Endothelial cell (in vitro differentiated cells): ENCODE results near the gene IQSEC3. TPM values are rescaled to one million over a fixed set of nuclear protein-coding genes. Genes with fewer than 3 reads are reported as not detected.

Source experiments
- DNase-seq: peaks from one replicate; pipeline ENCODE4 v3.0.0; 2021; ENCODE audit warnings: low spot score
- H3K27ac Mint-ChIP-seq: one replicate; pipeline ENCODE4 v1.8.0; 2021; ENCODE audit warnings: mixed read lengths, inconsistent platforms; ENCODE audit not compliant: unreplicated experiment
- H3K27me3 Mint-ChIP-seq: one replicate; pipeline ENCODE4 v1.8.0; 2021; ENCODE audit warnings: mild to moderate bottlenecking, moderate library complexity, mixed read lengths, inconsistent platforms; ENCODE audit not compliant: unreplicated experiment
- H3K36me3 Mint-ChIP-seq: one replicate; pipeline ENCODE4 v1.8.0; 2021; ENCODE audit warnings: mild to moderate bottlenecking, low read depth, mixed read lengths, inconsistent platforms; ENCODE audit not compliant: unreplicated experiment
- H3K4me1 Mint-ChIP-seq: one replicate; pipeline ENCODE4 v1.8.0; 2021; ENCODE audit warnings: mild to moderate bottlenecking, mixed read lengths, inconsistent platforms; ENCODE audit not compliant: unreplicated experiment
- H3K4me3 Mint-ChIP-seq: one replicate; pipeline ENCODE4 v1.8.0; 2021; ENCODE audit warnings: mild to moderate bottlenecking, mixed read lengths, inconsistent platforms; ENCODE audit not compliant: unreplicated experiment
- H3K9me3 Mint-ChIP-seq: one replicate; pipeline ENCODE4 v1.8.0; 2021; ENCODE audit warnings: mixed read lengths, inconsistent platforms; ENCODE audit not compliant: unreplicated experiment
- total RNA-seq: library from RNA; stranded (reverse); fragmentation: NEBNext Ultra II Directional; extraction: Animal tissue kit (Norgen Biotek cat#: 25700); gene quantifications from one replicate; pipeline ENCODE4 v1.2.1, GENCODE V29; 2021; ENCODE audit not compliant: unreplicated experiment
- TF ChIP-seq, protein P1 (sequence below): fragments of 200-600 bp; sonication (generic); IDR thresholded peaks from one replicate; pipeline ENCODE4 v1.5.0; 2021; ENCODE audit warnings: antibody characterized with exemption; ENCODE audit not compliant: unreplicated experiment

The IQSEC3 gene
- total RNA-seq, 1 donor from 2014 or later = 13.2 TPM

DNA sequence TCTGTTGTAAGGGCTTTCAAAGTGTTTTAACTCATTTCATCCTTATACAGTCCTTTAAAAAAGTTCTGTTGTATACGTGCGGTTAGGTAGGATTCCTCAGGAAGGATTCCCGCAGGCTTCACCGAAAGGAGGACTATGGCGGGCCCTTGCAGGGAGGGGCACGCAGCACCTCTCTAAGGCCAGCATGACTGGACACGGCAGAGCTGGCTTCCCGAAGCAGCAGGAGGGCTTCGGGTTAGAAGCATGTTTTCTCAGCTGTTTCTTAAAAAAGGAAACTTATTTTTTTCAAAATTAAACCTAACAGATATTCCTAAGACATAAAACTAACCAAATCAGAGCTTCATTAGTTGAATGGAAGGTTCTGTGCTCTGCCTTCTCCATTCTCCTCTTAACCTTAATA lies 21.3 kb downstream of the IQSEC3 start:
- H3K27ac Mint-ChIP-seq = no peak overlapping the region
- peaks cover 10% of the 10 kb centered on the region for H3K4me1 Mint-ChIP-seq
- H3K27me3 Mint-ChIP-seq = peaks cover 2% of the 10 kb centered on the region

GRCh38 chr12:89653-90052 lies 23.1 kb downstream of the IQSEC3 start:
- peaks cover 2% of the 10 kb centered on the region for H3K27me3 Mint-ChIP-seq
- no peaks in the 10 kb centered on the region for H3K36me3 Mint-ChIP-seq
- TF ChIP-seq, protein P1, sequence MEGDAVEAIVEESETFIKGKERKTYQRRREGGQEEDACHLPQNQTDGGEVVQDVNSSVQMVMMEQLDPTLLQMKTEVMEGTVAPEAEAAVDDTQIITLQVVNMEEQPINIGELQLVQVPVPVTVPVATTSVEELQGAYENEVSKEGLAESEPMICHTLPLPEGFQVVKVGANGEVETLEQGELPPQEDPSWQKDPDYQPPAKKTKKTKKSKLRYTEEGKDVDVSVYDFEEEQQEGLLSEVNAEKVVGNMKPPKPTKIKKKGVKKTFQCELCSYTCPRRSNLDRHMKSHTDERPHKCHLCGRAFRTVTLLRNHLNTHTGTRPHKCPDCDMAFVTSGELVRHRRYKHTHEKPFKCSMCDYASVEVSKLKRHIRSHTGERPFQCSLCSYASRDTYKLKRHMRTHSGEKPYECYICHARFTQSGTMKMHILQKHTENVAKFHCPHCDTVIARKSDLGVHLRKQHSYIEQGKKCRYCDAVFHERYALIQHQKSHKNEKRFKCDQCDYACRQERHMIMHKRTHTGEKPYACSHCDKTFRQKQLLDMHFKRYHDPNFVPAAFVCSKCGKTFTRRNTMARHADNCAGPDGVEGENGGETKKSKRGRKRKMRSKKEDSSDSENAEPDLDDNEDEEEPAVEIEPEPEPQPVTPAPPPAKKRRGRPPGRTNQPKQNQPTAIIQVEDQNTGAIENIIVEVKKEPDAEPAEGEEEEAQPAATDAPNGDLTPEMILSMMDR = no peak
- H3K4me3 Mint-ChIP-seq = no peak overlapping the region
- H3K4me1 Mint-ChIP-seq = peaks cover 9% of the 10 kb centered on the region
- H3K27ac Mint-ChIP-seq = no peak overlapping the region
- no peaks in the 10 kb centered on the region for H3K9me3 Mint-ChIP-seq
- DNase-seq = no peak

More for the DNA sequence above, 21.3 kb downstream of the IQSEC3 start:
- no peaks in the 10 kb centered on the region for H3K36me3 Mint-ChIP-seq
- DNase-seq = no peak
- H3K4me3 Mint-ChIP-seq = no peak overlapping the region
- TF ChIP-seq, protein P1 = no peak
- H3K9me3 Mint-ChIP-seq = no peaks in the 10 kb centered on the region

- DNase-seq = no peak
- H3K4me1 Mint-ChIP-seq = no peaks in the 10 kb centered on the region
- TF ChIP-seq, protein P1 = no peak
- no peak overlapping the region for H3K27ac Mint-ChIP-seq
- no peak overlapping the region for H3K4me3 Mint-ChIP-seq
- H3K9me3 Mint-ChIP-seq = no peaks in the 10 kb centered on the region
- H3K36me3 Mint-ChIP-seq = no peaks in the 10 kb centered on the region
- H3K27me3 Mint-ChIP-seq = peaks cover 2% of the 10 kb centered on the region
These were observed 24.6 kb downstream of the IQSEC3 start for GRCh38 chr12:91213-91612.

- no peaks in the 10 kb centered on the region for H3K36me3 Mint-ChIP-seq
- H3K4me1 Mint-ChIP-seq = peaks cover 5% of the 10 kb centered on the region
- H3K27ac Mint-ChIP-seq = no peak overlapping the region
- peaks cover 2% of the 10 kb centered on the region for H3K27me3 Mint-ChIP-seq
- no peaks in the 10 kb centered on the region for H3K9me3 Mint-ChIP-seq
- TF ChIP-seq, protein P1 = no peak
- H3K4me3 Mint-ChIP-seq = no peak overlapping the region
- DNase-seq = no peak
These were observed 26.9 kb downstream of the IQSEC3 start for GRCh38 chr12:93266-94005.

DNA sequence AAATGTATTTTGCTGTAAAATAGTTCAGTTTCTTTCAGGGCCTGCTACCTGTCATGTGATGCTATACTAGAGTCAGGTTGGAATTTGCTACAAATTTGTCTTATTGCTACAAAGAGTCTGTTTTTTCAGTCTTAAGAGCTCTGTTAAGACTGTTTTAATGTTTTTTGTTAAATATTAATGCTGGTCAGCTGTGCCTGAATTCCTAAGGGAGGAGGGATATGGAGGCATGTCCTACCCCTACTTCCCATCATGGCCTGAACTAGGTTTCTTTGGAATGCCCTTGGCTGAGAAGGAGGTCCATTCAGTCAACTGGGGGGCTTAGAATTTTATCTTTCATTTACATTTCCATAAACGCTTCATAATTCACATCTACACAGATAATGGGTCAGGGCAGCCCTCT lies 30.0 kb downstream of the IQSEC3 start:
- Mint-ChIP-seq H3K9me3 (no peaks in the 10 kb centered on the region), H3K27me3 (peaks cover 5% of the 10 kb centered on the region), H3K4me3 (no peak overlapping the region), H3K27ac (no peak overlapping the region), H3K4me1 (peaks cover 26% of the 10 kb centered on the region), H3K36me3 (no peaks in the 10 kb centered on the region)
- TF ChIP-seq, protein P1 = no peak
- DNase-seq = no peak
